ENCODE data around the gene FRG2B.
"Not testable (repeated sequence)": the region's sequence is repeated elsewhere in the genome, so short reads cannot be mapped to it uniquely, and the experiment has no call there.

The FRG2B gene

GRCh38 chr10:133592716-133593115 is 33.9 kb downstream of the FRG2B start:
- no peaks in the 10 kb centered on the region for H3K27me3 ChIP-seq (ENCODE audit: control insufficient read depth, insufficient read depth, low read length)
- no peaks in the 10 kb centered on the region for H3K4me1 ChIP-seq (ENCODE audit: control insufficient read depth, insufficient read depth, low read length)

GRCh38 chr10:133590970-133591359 is 35.6 kb downstream of the FRG2B start:
- H3K27ac ChIP-seq (ENCODE audit: low read depth, low read length) = no peak overlapping the region
- no peaks in the 10 kb centered on the region for H3K36me3 ChIP-seq (ENCODE audit: control insufficient read depth, insufficient read depth, low read length)
- H3K9me3 ChIP-seq (ENCODE audit: control insufficient read depth, insufficient read depth, low read length) = peaks cover 81% of the 10 kb centered on the region
- H3K27me3 ChIP-seq (ENCODE audit: control insufficient read depth, insufficient read depth, low read length) = no peaks in the 10 kb centered on the region
- no peak overlapping the region for H3K4me3 ChIP-seq (ENCODE audit: low read depth, low read length)
- H3K4me1 ChIP-seq (ENCODE audit: control insufficient read depth, insufficient read depth, low read length) = no peaks in the 10 kb centered on the region
- no peak overlapping the region for H3K9ac ChIP-seq (ENCODE audit: low read depth, low read length)

More at GRCh38 chr10:133592716-133593115, 33.9 kb downstream of the FRG2B start:
- Histone ChIP-seq H3K9ac (ENCODE audit: low read depth, low read length) (no peak overlapping the region), H3K9me3 (ENCODE audit: control insufficient read depth, insufficient read depth, low read length) (peaks cover 89% of the 10 kb centered on the region), H3K27ac (ENCODE audit: low read depth, low read length) (no peak overlapping the region), H3K4me3 (ENCODE audit: low read depth, low read length) (no peak overlapping the region), H3K36me3 (ENCODE audit: control insufficient read depth, insufficient read depth, low read length) (no peaks in the 10 kb centered on the region)

- Histone ChIP-seq H3K27ac (ENCODE audit: low read depth, low read length) (no peak overlapping the region), H3K4me3 (ENCODE audit: low read depth, low read length) (no peak overlapping the region), H3K4me1 (ENCODE audit: control insufficient read depth, insufficient read depth, low read length) (no peaks in the 10 kb centered on the region), H3K27me3 (ENCODE audit: control insufficient read depth, insufficient read depth, low read length) (no peaks in the 10 kb centered on the region), H3K9ac (ENCODE audit: low read depth, low read length) (no peak overlapping the region), H3K36me3 (ENCODE audit: control insufficient read depth, insufficient read depth, low read length) (no peaks in the 10 kb centered on the region), H3K9me3 (ENCODE audit: control insufficient read depth, insufficient read depth, low read length) (peaks cover 76% of the 10 kb centered on the region)
These were observed 36.2 kb downstream of the FRG2B start for GRCh38 chr10:133590226-133590969.

- H3K9ac ChIP-seq (ENCODE audit: low read depth, low read length); H3K36me3 ChIP-seq (ENCODE audit: control insufficient read depth, insufficient read depth, low read length); H3K27ac ChIP-seq (ENCODE audit: low read depth, low read length); H3K27me3 ChIP-seq (ENCODE audit: control insufficient read depth, insufficient read depth, low read length); H3K4me3 ChIP-seq (ENCODE audit: low read depth, low read length); H3K4me1 ChIP-seq (ENCODE audit: control insufficient read depth, insufficient read depth, low read length): not testable (repeated sequence)
- H3K9me3 ChIP-seq (ENCODE audit: control insufficient read depth, insufficient read depth, low read length) = peaks cover 25% of the 10 kb centered on the region
These were observed 49.6 kb downstream of the FRG2B start for GRCh38 chr10:133577037-133577436.

Measured in HUES48 (cell line).